ENCODE data around the gene FOSL2.
"Not testable (repeated sequence)": the region's sequence is repeated elsewhere in the genome, so short reads cannot be mapped to it uniquely, and the experiment has no call there.

The FOSL2 gene

DNA sequence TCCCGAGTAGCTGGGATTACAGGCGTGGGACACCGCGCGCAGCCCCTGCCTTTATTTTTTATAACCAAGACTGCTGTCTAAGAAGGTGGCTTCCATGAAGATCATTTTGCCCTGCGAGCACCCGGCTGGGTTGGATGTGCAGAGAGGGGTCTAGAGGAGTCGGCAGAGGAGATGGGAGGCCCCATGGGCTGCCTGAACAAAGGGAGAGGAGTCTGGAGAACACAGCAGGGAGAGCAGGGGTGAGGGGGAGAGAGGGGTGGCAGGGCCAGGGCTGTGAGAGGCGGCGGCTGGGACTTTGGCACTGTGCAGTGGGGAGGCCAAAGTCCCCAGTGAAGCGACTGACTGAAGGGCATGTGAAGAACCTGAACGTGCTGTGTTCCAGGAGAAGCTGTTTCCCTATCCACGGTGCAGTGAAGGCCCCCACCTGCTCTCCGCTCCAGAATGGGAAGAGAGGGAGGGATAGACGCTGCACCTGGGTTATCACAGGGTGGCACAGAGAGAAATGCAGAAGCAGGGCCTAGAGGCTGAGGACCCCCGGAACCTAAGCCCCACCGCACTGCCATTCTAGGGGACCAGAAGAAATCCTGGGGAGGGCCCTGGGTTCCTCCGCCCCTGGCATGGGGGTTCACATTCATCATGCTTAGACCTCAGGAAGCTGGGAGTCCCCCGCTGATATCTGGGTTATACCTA, 24.8 kb upstream of the FOSL2 start:
- peaks cover 81% of the 10 kb centered on the region for H3K4me1 ChIP-seq (ENCODE audit: control insufficient read depth, insufficient read depth, low read length)
- no peak overlapping the region for H3K9ac ChIP-seq (ENCODE audit: low read length)
- H3K36me3 ChIP-seq (ENCODE audit: control insufficient read depth, insufficient read depth, low read length): no peaks in the 10 kb centered on the region
- no peak overlapping the region for H3K4me3 ChIP-seq (ENCODE audit: low read length)
- no peaks in the 10 kb centered on the region for H3K27me3 ChIP-seq (ENCODE audit: control insufficient read depth, insufficient read depth, low read length)
- no peaks in the 10 kb centered on the region for H3K9me3 ChIP-seq (ENCODE audit: control insufficient read depth, low read length)

DNA sequence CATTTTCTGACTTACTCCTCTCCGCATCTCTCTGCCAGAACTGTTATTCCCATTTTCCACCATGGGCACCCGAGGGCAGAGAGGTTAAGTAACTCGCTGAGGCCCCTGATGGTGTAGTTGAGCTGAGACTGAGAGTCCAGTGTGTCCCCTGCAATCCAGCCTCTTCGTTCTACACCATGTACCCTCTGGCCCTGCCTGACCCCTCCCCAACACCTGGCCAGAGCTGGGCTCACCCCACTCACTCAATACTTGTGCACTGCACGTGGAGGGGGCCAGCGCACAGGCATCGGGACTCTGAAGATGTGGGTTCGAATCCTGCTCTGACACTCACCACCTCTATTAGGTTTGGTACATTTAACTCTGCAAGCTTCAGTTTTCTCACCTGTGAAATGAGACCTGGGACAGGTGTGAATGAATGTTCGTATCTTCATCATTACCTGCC, 24.3 kb upstream of the FOSL2 start:
- H3K4me3 ChIP-seq (ENCODE audit: low read length): no peak overlapping the region
- no peaks in the 10 kb centered on the region for H3K9me3 ChIP-seq (ENCODE audit: control insufficient read depth, low read length)
- H3K27me3 ChIP-seq (ENCODE audit: control insufficient read depth, insufficient read depth, low read length): no peaks in the 10 kb centered on the region
- no peaks in the 10 kb centered on the region for H3K36me3 ChIP-seq (ENCODE audit: control insufficient read depth, insufficient read depth, low read length)
- H3K4me1 ChIP-seq (ENCODE audit: control insufficient read depth, insufficient read depth, low read length): peaks cover 77% of the 10 kb centered on the region
- no peak overlapping the region for H3K9ac ChIP-seq (ENCODE audit: low read length)

- Histone ChIP-seq H3K9ac (ENCODE audit: low read length) (no peak overlapping the region), H3K27me3 (ENCODE audit: control insufficient read depth, insufficient read depth, low read length) (no peaks in the 10 kb centered on the region), H3K36me3 (ENCODE audit: control insufficient read depth, insufficient read depth, low read length) (no peaks in the 10 kb centered on the region), H3K4me1 (ENCODE audit: control insufficient read depth, insufficient read depth, low read length) (peaks cover 77% of the 10 kb centered on the region), H3K9me3 (ENCODE audit: control insufficient read depth, low read length) (no peaks in the 10 kb centered on the region), H3K4me3 (ENCODE audit: low read length) (no peak overlapping the region)
These were observed 23.3 kb upstream of the FOSL2 start for GRCh38 chr2:28369358-28369757.

DNA sequence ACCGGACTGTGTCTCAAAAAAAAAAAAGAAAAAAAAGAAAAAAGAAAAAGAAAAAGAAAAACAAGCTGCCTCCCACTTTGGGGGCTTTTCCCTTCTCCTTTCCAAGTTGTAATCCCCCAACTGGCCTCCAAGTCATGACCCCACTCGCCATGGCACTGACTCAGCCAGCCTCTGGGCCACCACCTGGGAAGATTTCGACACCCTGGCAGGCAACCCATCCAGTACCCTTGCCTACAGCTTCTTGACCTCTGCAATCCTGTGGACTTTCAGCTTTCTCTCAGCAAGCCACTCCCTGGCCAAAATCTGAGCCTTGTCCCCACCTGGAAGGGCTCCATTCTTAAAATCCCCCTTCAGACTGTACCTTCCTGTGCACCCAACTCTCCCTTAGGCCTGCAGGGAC, 22.3 kb upstream of the FOSL2 start:
- no peak overlapping the region for H3K4me3 ChIP-seq (ENCODE audit: low read length)
- H3K27me3 ChIP-seq (ENCODE audit: control insufficient read depth, insufficient read depth, low read length): no peaks in the 10 kb centered on the region
- peaks cover 77% of the 10 kb centered on the region for H3K4me1 ChIP-seq (ENCODE audit: control insufficient read depth, insufficient read depth, low read length)
- no peaks in the 10 kb centered on the region for H3K36me3 ChIP-seq (ENCODE audit: control insufficient read depth, insufficient read depth, low read length)
- no peak overlapping the region for H3K9ac ChIP-seq (ENCODE audit: low read length)
- H3K9me3 ChIP-seq (ENCODE audit: control insufficient read depth, low read length): no peaks in the 10 kb centered on the region

- peaks cover 77% of the 10 kb centered on the region for H3K4me1 ChIP-seq (ENCODE audit: control insufficient read depth, insufficient read depth, low read length)
- not testable (repeated sequence) for H3K4me3 ChIP-seq (ENCODE audit: low read length); H3K36me3 ChIP-seq (ENCODE audit: control insufficient read depth, insufficient read depth, low read length); H3K9me3 ChIP-seq (ENCODE audit: control insufficient read depth, low read length); H3K27me3 ChIP-seq (ENCODE audit: control insufficient read depth, insufficient read depth, low read length); H3K9ac ChIP-seq (ENCODE audit: low read length)
These were observed 20.9 kb upstream of the FOSL2 start for GRCh38 chr2:28371728-28372127.

DNA sequence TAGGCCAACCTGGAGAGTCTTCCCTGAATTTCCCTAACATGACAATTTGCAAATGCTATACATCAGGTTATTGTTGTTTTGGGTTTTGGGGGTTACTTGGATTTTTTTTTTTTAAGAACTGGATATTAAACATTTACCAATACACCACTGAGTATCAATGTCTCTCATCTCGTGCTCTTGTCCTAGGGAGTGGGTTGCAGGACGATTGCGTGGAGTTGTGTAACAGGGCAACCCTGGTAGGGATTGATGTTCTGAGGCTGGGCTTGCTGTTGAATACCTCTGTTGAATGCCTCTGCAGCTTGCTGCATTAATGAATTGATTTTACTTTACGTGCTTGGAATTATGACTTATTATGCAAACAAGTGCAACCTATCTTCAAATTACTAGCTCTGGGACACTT, 18.8 kb upstream of the FOSL2 start:
- Histone ChIP-seq H3K36me3 (ENCODE audit: control insufficient read depth, insufficient read depth, low read length) (no peaks in the 10 kb centered on the region), H3K27me3 (ENCODE audit: control insufficient read depth, insufficient read depth, low read length) (no peaks in the 10 kb centered on the region), H3K4me3 (ENCODE audit: low read length) (no peak overlapping the region), H3K4me1 (ENCODE audit: control insufficient read depth, insufficient read depth, low read length) (peaks cover 77% of the 10 kb centered on the region), H3K9me3 (ENCODE audit: control insufficient read depth, low read length) (no peaks in the 10 kb centered on the region), H3K9ac (ENCODE audit: low read length) (no peak overlapping the region)

- H3K27me3 ChIP-seq (ENCODE audit: control insufficient read depth, insufficient read depth, low read length): no peaks in the 10 kb centered on the region
- H3K4me1 ChIP-seq (ENCODE audit: control insufficient read depth, insufficient read depth, low read length): peaks cover 77% of the 10 kb centered on the region
- no peaks in the 10 kb centered on the region for H3K36me3 ChIP-seq (ENCODE audit: control insufficient read depth, insufficient read depth, low read length)
- no peak overlapping the region for H3K9ac ChIP-seq (ENCODE audit: low read length)
- no peaks in the 10 kb centered on the region for H3K9me3 ChIP-seq (ENCODE audit: control insufficient read depth, low read length)
- no peak overlapping the region for H3K4me3 ChIP-seq (ENCODE audit: low read length)
These were observed 18.3 kb upstream of the FOSL2 start for GRCh38 chr2:28374331-28374730.

- Histone ChIP-seq H3K4me3 (ENCODE audit: low read length) (no peak overlapping the region), H3K36me3 (ENCODE audit: control insufficient read depth, insufficient read depth, low read length) (no peaks in the 10 kb centered on the region), H3K4me1 (ENCODE audit: control insufficient read depth, insufficient read depth, low read length) (peaks cover 78% of the 10 kb centered on the region), H3K9ac (ENCODE audit: low read length) (no peak overlapping the region), H3K27me3 (ENCODE audit: control insufficient read depth, insufficient read depth, low read length) (no peaks in the 10 kb centered on the region), H3K9me3 (ENCODE audit: control insufficient read depth, low read length) (no peaks in the 10 kb centered on the region)
These were observed 17.4 kb upstream of the FOSL2 start for GRCh38 chr2:28375236-28375635.

DNA sequence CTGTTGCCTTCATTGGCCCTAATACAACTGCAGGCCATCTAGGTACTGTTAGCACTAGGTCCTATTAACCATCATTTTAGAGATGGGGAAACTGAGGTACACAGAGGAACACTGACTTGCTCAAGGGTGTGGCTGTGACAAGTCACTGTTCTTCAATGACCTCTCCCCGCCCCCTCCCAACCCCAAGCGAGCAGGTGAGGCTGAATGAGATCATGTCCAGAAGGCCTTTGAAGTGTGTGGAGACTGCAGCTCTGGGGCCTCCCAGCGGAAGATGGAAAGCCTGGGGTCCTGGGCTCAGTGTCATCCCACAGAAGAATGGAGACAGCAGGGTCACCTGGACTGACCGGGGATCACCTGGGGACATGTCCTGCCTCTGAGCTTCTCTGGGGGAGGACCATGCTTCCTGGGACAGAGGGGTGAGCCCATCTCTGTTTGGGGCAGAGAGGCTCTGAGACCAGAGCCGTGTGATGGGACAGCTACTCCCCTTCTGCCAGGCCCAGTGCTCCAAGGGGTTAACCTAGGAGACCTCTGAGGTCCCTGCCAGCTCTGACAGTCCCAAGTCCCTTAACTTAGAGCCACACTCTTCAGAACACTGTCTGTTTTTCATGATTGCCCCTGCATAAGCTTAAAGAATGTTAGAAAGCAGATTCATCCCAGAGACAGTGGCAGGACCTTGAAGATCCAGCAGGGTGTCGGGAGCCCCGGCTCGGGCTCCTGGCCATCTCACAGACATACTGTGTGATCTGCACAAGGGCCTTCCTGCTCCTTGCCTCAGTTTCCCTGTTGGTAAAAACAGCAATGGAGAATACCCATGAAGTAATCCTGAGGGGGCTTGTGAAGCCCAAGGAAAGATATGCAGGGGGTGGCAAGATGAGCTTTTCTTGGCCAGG, 16.7 kb upstream of the FOSL2 start:
- peaks cover 78% of the 10 kb centered on the region for H3K4me1 ChIP-seq (ENCODE audit: control insufficient read depth, insufficient read depth, low read length)
- H3K9ac ChIP-seq (ENCODE audit: low read length): no peak overlapping the region
- H3K4me3 ChIP-seq (ENCODE audit: low read length): no peak overlapping the region
- H3K27me3 ChIP-seq (ENCODE audit: control insufficient read depth, insufficient read depth, low read length): no peaks in the 10 kb centered on the region
- H3K9me3 ChIP-seq (ENCODE audit: control insufficient read depth, low read length): no peaks in the 10 kb centered on the region
- no peaks in the 10 kb centered on the region for H3K36me3 ChIP-seq (ENCODE audit: control insufficient read depth, insufficient read depth, low read length)

GRCh38 chr2:28377195-28377816, 15.4 kb upstream of the FOSL2 start:
- Histone ChIP-seq H3K27me3 (ENCODE audit: control insufficient read depth, insufficient read depth, low read length) (no peaks in the 10 kb centered on the region), H3K36me3 (ENCODE audit: control insufficient read depth, insufficient read depth, low read length) (no peaks in the 10 kb centered on the region), H3K4me1 (ENCODE audit: control insufficient read depth, insufficient read depth, low read length) (peaks cover 91% of the 10 kb centered on the region), H3K9me3 (ENCODE audit: control insufficient read depth, low read length) (no peaks in the 10 kb centered on the region), H3K4me3 (ENCODE audit: low read length) (no peak overlapping the region), H3K9ac (ENCODE audit: low read length) (peak overlapping the region; percentile 76)

GRCh38 chr2:28377984-28378678, 14.5 kb upstream of the FOSL2 start:
- H3K4me1 ChIP-seq (ENCODE audit: control insufficient read depth, insufficient read depth, low read length): peaks cover 100% of the 10 kb centered on the region
- peak overlapping the region; percentile 76 for H3K9ac ChIP-seq (ENCODE audit: low read length)
- H3K36me3 ChIP-seq (ENCODE audit: control insufficient read depth, insufficient read depth, low read length): no peaks in the 10 kb centered on the region
- H3K27me3 ChIP-seq (ENCODE audit: control insufficient read depth, insufficient read depth, low read length): no peaks in the 10 kb centered on the region
- peak overlapping the region; percentile 18 for H3K4me3 ChIP-seq (ENCODE audit: low read length)
- no peaks in the 10 kb centered on the region for H3K9me3 ChIP-seq (ENCODE audit: control insufficient read depth, low read length)
